K562 (cell line): ENCODE results near the gene COPS6. TPM values are rescaled to one million over a fixed set of nuclear protein-coding genes. Genes with fewer than 3 reads are reported as not detected.

Source experiments
- BHLHE40 ChIP-seq: IDR thresholded peaks from 2 replicates; pipeline ENCODE4 v1.6.1; 2011; ENCODE audit warnings: low read length, improper control_type of control experiment
- CEBPG ChIP-seq, 3 experiments: fragments of 200-800 bp in 1 of 3; sonication (Bioruptor generic) in 1 of 3; sonication (generic) in 1 of 3; formaldehyde crosslinking in 1 of 3; IDR thresholded peaks in 2 of 3; conservative IDR thresholded peaks in 1 of 3; 2 replicates each; pipeline versions ENCODE4 v1.6.1 to v1.8.0; 2016 to 2022; ENCODE audit warnings: missing compliant biosample characterization in 2 of 3, missing genetic modification characterization in 2 of 3, mild to moderate bottlenecking in 1 of 3, missing genetic modification reagents in 1 of 3
- CHCHD3 ChIP-seq: fragments of 250-450 bp; sonication (Bioruptor Pico); IDR thresholded peaks from 2 replicates; pipeline ENCODE4 v2.1.2; 2022; ENCODE audit warnings: mild to moderate bottlenecking
- CHD2 ChIP-seq: IDR thresholded peaks from 2 replicates; pipeline ENCODE4 v1.6.1; 2011; ENCODE audit warnings: low read depth, low read length
- CTCFL ChIP-seq: IDR thresholded peaks from 2 replicates; pipeline ENCODE4 v1.6.1; 2011; ENCODE audit warnings: borderline replicate concordance, low read depth, mild to moderate bottlenecking, moderate library complexity, low read length; ENCODE audit not compliant: insufficient read depth, poor library complexity, severe bottlenecking
- DPF2 ChIP-seq: fragments of 450-650 bp; IDR thresholded peaks from 2 replicates; pipeline ENCODE4 v1.6.1; 2016
- EP300 ChIP-seq: IDR thresholded peaks from 2 replicates; pipeline ENCODE4 v1.6.1; 2012; ENCODE audit warnings: low read length, improper control_type of control experiment
- FOXO4 ChIP-seq: fragments of 450-650 bp; formaldehyde crosslinking; IDR thresholded peaks from 2 replicates; pipeline ENCODE4 v1.4.0; 2020; ENCODE audit warnings: mild to moderate bottlenecking, moderate library complexity
- FOXP1 ChIP-seq: sonication (generic); formaldehyde crosslinking; IDR thresholded peaks from 2 replicates; pipeline ENCODE4 v1.8.0; 2022; ENCODE audit warnings: mild to moderate bottlenecking, missing genetic modification reagents
- HBP1 ChIP-seq: fragments of 450-650 bp; formaldehyde crosslinking; IDR thresholded peaks from 2 replicates; pipeline ENCODE4 v1.4.0; 2022; ENCODE audit warnings: missing genetic modification characterization
- HMBOX1 ChIP-seq: sonication (generic); IDR thresholded peaks from 2 replicates; pipeline ENCODE4 v1.6.1; 2016
- HNRNPK ChIP-seq: fragments of 200-400 bp; formaldehyde crosslinking; IDR thresholded peaks from one replicate; pipeline ENCODE4 v1.6.1; 2018; ENCODE audit warnings: mild to moderate bottlenecking, low read depth, low read length; ENCODE audit not compliant: poor library complexity, severe bottlenecking
- MAFK ChIP-seq: IDR thresholded peaks from 2 replicates; pipeline ENCODE4 v1.6.1; 2011; ENCODE audit warnings: low read length, improper control_type of control experiment
- MBD2 ChIP-seq: sonication (generic); IDR thresholded peaks from 2 replicates; pipeline ENCODE4 v1.6.1; 2016; ENCODE audit warnings: low read depth, borderline replicate concordance
- NCOR1 ChIP-seq: fragments of 450-650 bp; IDR thresholded peaks from 2 replicates; pipeline ENCODE4 v1.6.1; 2016; ENCODE audit warnings: mild to moderate bottlenecking, moderate library complexity
- POLR2B ChIP-seq: fragments of 450-650 bp; IDR thresholded peaks from 2 replicates; pipeline ENCODE4 v1.6.1; 2018; ENCODE audit warnings: low read depth; ENCODE audit not compliant: partially characterized antibody
- RBM22 ChIP-seq: fragments of 200-400 bp; formaldehyde crosslinking; IDR thresholded peaks from 2 replicates; pipeline ENCODE4 v1.6.1; 2018; ENCODE audit warnings: low read length, low read depth; ENCODE audit not compliant: poor library complexity, severe bottlenecking
- RFX7 ChIP-seq: fragments of 250-450 bp; sonication (Bioruptor Pico); IDR thresholded peaks from 2 replicates; pipeline ENCODE4 v1.5.1; 2021; ENCODE audit warnings: mild to moderate bottlenecking
- SMARCC2 ChIP-seq: fragments of 450-650 bp; IDR thresholded peaks from 2 replicates; pipeline ENCODE4 v1.6.1; 2017; ENCODE audit warnings: antibody characterized with exemption, moderate library complexity, mild to moderate bottlenecking, low read depth
- TAF9B ChIP-seq: fragments of 450-650 bp; IDR thresholded peaks from 2 replicates; pipeline ENCODE4 v1.6.1; 2018; ENCODE audit warnings: mild to moderate bottlenecking; ENCODE audit not compliant: partially characterized antibody
- U2AF2 ChIP-seq: fragments of 200-400 bp; formaldehyde crosslinking; optimal IDR thresholded peaks from 2 replicates; pipeline ENCODE3; 2017; ENCODE audit warnings: low read depth, mild to moderate bottlenecking, low read length
- ZNF134 ChIP-seq: fragments of 250-450 bp; sonication (Bioruptor Pico); conservative IDR thresholded peaks from 2 replicates; pipeline ENCODE4 v1.4.0; 2020
- ZNF77 ChIP-seq: fragments of 250-450 bp; sonication (Bioruptor Pico); IDR thresholded peaks from 2 replicates; pipeline ENCODE4 v1.5.0; 2020
- polyA plus RNA-seq, 8 experiments: library from polyadenylated mRNA; depleted of rRNA in 4 of 8; stranded (reverse) in 5 of 8; unstranded in 3 of 8; fragments of >200 nt; fragmentation: Nextera tagmentation in 2 of 8; fragmentation: Illumina TruSeq in 1 of 8; extraction: Ambion mirVana in 2 of 8; extraction: Trizol in 1 of 8; gene quantifications; 2 replicates each; pipeline versions ENCODE4 v1.2.1 to v1.2.3, GENCODE V29; 2011 to 2014; ENCODE audit warnings: inconsistent platforms in 1 of 8, missing spikeins in 1 of 8
- total RNA-seq, 7 experiments: library from RNA; depleted of rRNA in 6 of 7; stranded (reverse); fragments of >200 nt in 6 of 7; fragmentation: Illumina TruSeq in 2 of 7; extraction: Trizol in 2 of 7; gene quantifications; 2 replicates each; pipeline versions ENCODE4 v1.2.1 to v1.2.3, GENCODE V29; 2011 to 2021; ENCODE audit warnings: low replicate concordance in 1 of 7

COPS6 gene
- total and polyA plus RNA-seq, 9 of the 15 experiments (the other 6 are each of a cell fraction or from before 2014, with no cell fraction given) = 63.0 to 331 (median 168) TPM

- no peak for TF ChIP-seq CTCFL
- TF ChIP-seq HNRNPK = no peak
- peak; percentile 57; the same call in 1 of the 2 replicates for TF ChIP-seq HBP1 (CRISPR knock-in tag)
- TF ChIP-seq HMBOX1 = no peak
- TF ChIP-seq EP300 = no peak
- peak; percentile 48 for TF ChIP-seq RBM22
- no peak for TF ChIP-seq CEBPG (CRISPR knock-in tag; IDR thresholded peaks at IDR 0.05)
- TF ChIP-seq CEBPG (tag; conservative IDR thresholded peaks at IDR 0.05 in 1 of 2, IDR thresholded peaks at IDR 0.05 in 1 of 2) = no peak
- TF ChIP-seq CHD2 = peak; percentile 20; the same call in 1 of the 2 replicates
- no peak for TF ChIP-seq CHCHD3 (CRISPR knock-in tag)
- TF ChIP-seq ZNF134 = no peak
- TF ChIP-seq ZNF77 = no peak
- no peak for TF ChIP-seq MBD2
- TF ChIP-seq BHLHE40 = peak; percentile 80
- TF ChIP-seq FOXP1 (CRISPR knock-in tag) = no peak
- 0 out of 2 replicates have a peak, but pooled peaks have one; percentile 1 for TF ChIP-seq MAFK
- 0 out of 2 replicates have a peak, but pooled peaks have one; percentile 38 for TF ChIP-seq RFX7 (CRISPR knock-in tag)
- TF ChIP-seq POLR2B = peak; percentile 70
- no peak for TF ChIP-seq U2AF2
- no peak for TF ChIP-seq SMARCC2
- TF ChIP-seq DPF2 = no peak
- no peak for TF ChIP-seq TAF9B
- 0 out of 2 replicates have a peak, but pooled peaks have one; percentile 4 for TF ChIP-seq NCOR1
- peak; percentile 26; the same call in 1 of the 2 replicates for TF ChIP-seq FOXO4 (CRISPR knock-in tag)
Measured at GRCh38 chr7:100091411-100092181, 2.8 kb downstream of the COPS6 start (continued).
